Right lobe of liver (tissue), 6 donors: ENCODE data around the gene MTHFD1L. TPM values are rescaled to one million over a fixed set of nuclear protein-coding genes. Genes with fewer than 3 reads are reported as not detected.

Experiments
- ATAC-seq, 4 donors: fragments of 200-7000 bp; cut with Tn5 transposase; one replicate each; pipeline ENCODE4 v1.9.1; 2020; ENCODE audit warnings: mild to moderate bottlenecking in 4 of 4, moderate library complexity in 4 of 4
- DNase-seq, 3 donors: peaks; one replicate each; pipeline ENCODE4 v3.0.0-alpha.2; 2020
- H3K27ac ChIP-seq, 3 donors: fragments of 200-600 bp; one replicate each; pipeline ENCODE4 v1.8.0; 2022
- H3K27me3 ChIP-seq, 2 donors: fragments of 200-600 bp; one replicate each; pipeline ENCODE4 v1.8.0; 2022
- H3K36me3 ChIP-seq, 4 donors: fragments of 200-600 bp; sonication (generic) in 1 of 4; one replicate each; pipeline versions ENCODE4 v1.5.1 to v1.8.0; 2017 to 2022; ENCODE audit warnings: control low read depth in 1 of 4
- H3K4me1 ChIP-seq, 4 donors: fragments of 200-600 bp; sonication (generic) in 1 of 4; one replicate each; pipeline versions ENCODE4 v1.5.1 to v1.8.0; 2017 to 2022; ENCODE audit warnings: control low read depth in 1 of 4
- H3K4me3 ChIP-seq, 3 donors: fragments of 200-600 bp; one replicate each; pipeline ENCODE4 v1.8.0; 2022
- H3K9me3 ChIP-seq, 4 donors: fragments of 200-600 bp; sonication (generic) in 1 of 4; one replicate each; pipeline versions ENCODE4 v1.5.1 to v1.8.0; 2017 to 2022; ENCODE audit warnings: control low read depth in 1 of 4
- POLR2A ChIP-seq: fragments of 450-650 bp; IDR thresholded peaks from one replicate; pipeline ENCODE4 v1.6.1; 2017; ENCODE audit warnings: antibody characterized with exemption, mild to moderate bottlenecking
- WGBS: methylation state at CpG from one replicate; pipeline ENCODE4 v1.1.6; 2018; ENCODE audit warnings: low coverage, low lambda C conversion rate; ENCODE audit not compliant: insufficient coverage; ENCODE audit errors: missing lambda C conversion rate; 5-methylcytosine and 5-hydroxymethylcytosine counted together
- intact Hi-C, 2 donors: fragments of 100-400 bp; cut with DNase I; formaldehyde crosslinking; loops; one replicate each; pipeline versions ENCODE4 v1.11.2 to v1.14.1; 2022
- total RNA-seq, 6 experiments: library from RNA; depleted of rRNA in 2 of 6; stranded (reverse); fragments of >200 nt in 2 of 6; fragmentation: NEBNext Ultra II Directional in 3 of 6; extraction: Animal tissue kit (Norgen Biotek cat#: 25700) in 3 of 6; gene quantifications; one replicate each; pipeline versions ENCODE4 v1.1.0 to v1.2.4, GENCODE V29; 2016 to 2023
- TF ChIP-seq, protein P1 (sequence below), 4 donors: fragments of 200-600 bp in 3 of 4; fragments of 450-650 bp in 1 of 4; IDR thresholded peaks; one replicate each; pipeline versions ENCODE4 v1.5.1 to v1.8.0; 2016 to 2022; ENCODE audit warnings: antibody characterized with exemption in 4 of 4, mild to moderate bottlenecking in 2 of 4
- donor health status: DM: no; HTN: yes; CAD: no.
- donor health status: DM: no; HTN: no; CAD: no.
- donor health status: DM: no; HTN: no; CAD: no.
- donor health status: DM: no; HTN: yes; CAD: no.
- donor health status: DM: no; HTN: yes; CAD: no.

The MTHFD1L gene
- total RNA-seq, 6 experiments from 2014 or later: 1.7 to 11.5 (median 4.9) TPM

DNA sequence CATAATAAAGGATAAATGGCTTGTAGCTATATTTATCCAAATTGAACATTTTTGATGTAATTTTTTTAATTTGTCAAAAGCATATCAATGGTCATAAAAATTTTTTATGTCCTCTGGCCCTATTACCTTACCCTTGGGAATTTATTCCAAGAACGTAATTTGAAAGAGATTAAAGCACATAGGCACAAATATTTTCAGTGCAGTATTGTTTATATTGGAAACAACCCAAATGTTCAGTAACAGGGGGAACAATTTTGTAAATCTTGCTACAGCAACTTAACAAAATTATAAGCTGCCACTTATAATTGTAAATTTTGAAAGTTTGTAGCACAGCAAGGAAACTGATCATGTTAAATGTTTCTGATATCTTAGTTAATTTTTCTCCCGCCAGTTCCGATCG lies 142.4 kb downstream of the MTHFD1L start:
- H3K4me1 ChIP-seq: no peaks in the 10 kb centered on the region
- no peak for ATAC-seq
- H3K4me3 ChIP-seq: no peak overlapping the region
- intact Hi-C loops: no loop called here
- H3K27me3 ChIP-seq: no peaks in the 10 kb centered on the region
- no peak overlapping the region for H3K27ac ChIP-seq
- H3K36me3 ChIP-seq: no peaks in the 10 kb centered on the region
- WGBS: 83% methylated on average over 4 of the region's 4 CpGs
- no peak for DNase-seq
- no peaks in the 10 kb centered on the region for H3K9me3 ChIP-seq
- no peak for TF ChIP-seq POLR2A
- TF ChIP-seq, protein P1, sequence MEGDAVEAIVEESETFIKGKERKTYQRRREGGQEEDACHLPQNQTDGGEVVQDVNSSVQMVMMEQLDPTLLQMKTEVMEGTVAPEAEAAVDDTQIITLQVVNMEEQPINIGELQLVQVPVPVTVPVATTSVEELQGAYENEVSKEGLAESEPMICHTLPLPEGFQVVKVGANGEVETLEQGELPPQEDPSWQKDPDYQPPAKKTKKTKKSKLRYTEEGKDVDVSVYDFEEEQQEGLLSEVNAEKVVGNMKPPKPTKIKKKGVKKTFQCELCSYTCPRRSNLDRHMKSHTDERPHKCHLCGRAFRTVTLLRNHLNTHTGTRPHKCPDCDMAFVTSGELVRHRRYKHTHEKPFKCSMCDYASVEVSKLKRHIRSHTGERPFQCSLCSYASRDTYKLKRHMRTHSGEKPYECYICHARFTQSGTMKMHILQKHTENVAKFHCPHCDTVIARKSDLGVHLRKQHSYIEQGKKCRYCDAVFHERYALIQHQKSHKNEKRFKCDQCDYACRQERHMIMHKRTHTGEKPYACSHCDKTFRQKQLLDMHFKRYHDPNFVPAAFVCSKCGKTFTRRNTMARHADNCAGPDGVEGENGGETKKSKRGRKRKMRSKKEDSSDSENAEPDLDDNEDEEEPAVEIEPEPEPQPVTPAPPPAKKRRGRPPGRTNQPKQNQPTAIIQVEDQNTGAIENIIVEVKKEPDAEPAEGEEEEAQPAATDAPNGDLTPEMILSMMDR (IDR thresholded peaks at IDR 0.05): no peak

DNA sequence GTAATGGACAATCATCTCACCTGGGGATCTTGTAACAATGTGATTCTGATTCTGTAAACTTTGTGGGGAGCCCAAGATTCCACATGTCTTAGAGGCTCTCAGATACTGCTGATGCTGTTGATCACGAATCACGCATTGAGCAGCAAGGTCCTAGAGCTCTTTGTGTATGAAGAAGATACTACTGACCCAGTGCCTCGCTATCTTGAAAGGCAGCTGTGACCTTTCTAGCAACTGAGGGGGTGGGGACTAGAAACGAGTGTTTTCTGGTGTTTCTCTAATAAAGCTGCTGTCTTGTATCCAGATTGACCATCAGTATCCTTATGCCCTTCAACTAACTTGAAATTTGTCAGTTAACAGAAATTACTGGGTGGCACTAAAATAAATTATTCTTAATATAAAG lies 142.9 kb downstream of the MTHFD1L start:
- Histone ChIP-seq H3K36me3 (no peaks in the 10 kb centered on the region), H3K27ac (no peak overlapping the region), H3K4me1 (no peaks in the 10 kb centered on the region), H3K27me3 (no peaks in the 10 kb centered on the region), H3K4me3 (no peak overlapping the region), H3K9me3 (no peaks in the 10 kb centered on the region)
- ATAC-seq (no peak), DNase-seq (no peak)
- TF ChIP-seq, protein P1 (IDR thresholded peaks at IDR 0.05): no peak
- TF ChIP-seq POLR2A: no peak
- intact Hi-C loops: no loop called here
- WGBS: 90% methylated on average over 4 of the region's 4 CpGs

DNA sequence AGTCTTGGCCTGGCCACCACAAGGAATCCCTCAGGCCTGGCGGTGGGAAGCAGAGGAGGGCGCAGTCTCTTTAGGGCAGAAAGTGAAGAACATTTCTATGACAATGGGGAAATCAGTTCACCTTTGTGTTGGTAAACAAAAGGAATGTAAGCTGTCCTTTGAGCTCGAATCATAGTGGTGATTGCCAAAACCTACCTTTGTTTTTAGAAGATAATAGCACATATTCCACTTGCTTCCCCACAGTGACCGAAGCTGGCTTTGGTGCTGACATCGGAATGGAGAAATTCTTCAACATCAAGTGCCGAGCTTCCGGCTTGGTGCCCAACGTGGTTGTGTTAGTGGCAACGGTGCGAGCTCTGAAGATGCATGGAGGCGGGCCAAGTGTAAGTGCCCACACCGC lies 144.1 kb downstream of the MTHFD1L start:
- ATAC-seq (no peak), DNase-seq (no peak)
- H3K9me3 ChIP-seq: no peaks in the 10 kb centered on the region
- 86% methylated on average over 12 of the region's 12 CpGs for WGBS
- TF ChIP-seq, protein P1 (IDR thresholded peaks at IDR 0.05): no peak
- no peak for TF ChIP-seq POLR2A
- H3K4me1 ChIP-seq: peaks cover 0 to 2% (median 0%) of the 10 kb centered on the region in 4 donors
- no peak overlapping the region for H3K27ac ChIP-seq
- no peaks in the 10 kb centered on the region for H3K27me3 ChIP-seq
- intact Hi-C loops: no loop called here
- no peak overlapping the region for H3K4me3 ChIP-seq
- H3K36me3 ChIP-seq: no peaks in the 10 kb centered on the region

DNA sequence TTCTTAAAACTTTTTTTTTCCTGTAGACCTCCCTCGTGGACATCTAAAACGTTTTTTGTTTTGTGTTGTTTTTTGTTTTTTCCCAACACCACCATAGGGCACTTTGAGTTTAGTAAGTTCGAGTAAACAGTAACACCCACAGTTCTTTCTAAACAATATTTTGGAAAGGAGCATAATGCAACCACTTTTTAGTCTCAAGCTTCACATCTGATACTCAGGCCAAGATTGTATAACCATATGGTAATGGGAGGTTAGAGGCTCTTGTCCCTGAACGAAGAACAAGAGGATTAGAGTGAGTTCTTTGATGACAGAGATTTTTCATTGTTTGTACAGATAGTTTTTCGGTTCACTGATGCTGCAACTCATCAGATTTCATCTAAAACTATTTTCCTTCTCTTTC lies 144.6 kb downstream of the MTHFD1L start:
- ATAC-seq: no peak
- WGBS: 70% methylated on average over 5 of the region's 5 CpGs

More for the DNA sequence above, 144.6 kb downstream of the MTHFD1L start:
- DNase-seq: no peak
- Histone ChIP-seq H3K4me1 (peaks cover 0 to 2% (median 0%) of the 10 kb centered on the region in 4 donors), H3K27ac (no peak overlapping the region), H3K4me3 (no peak overlapping the region), H3K36me3 (no peaks in the 10 kb centered on the region), H3K9me3 (no peaks in the 10 kb centered on the region), H3K27me3 (no peaks in the 10 kb centered on the region)
- intact Hi-C loops: loop anchor here (5.0 to 10.0 kb wide), 3 partner anchors 115 to 317 kb away; no protein-coding TSS in a partner anchor
- TF ChIP-seq POLR2A: no peak
- TF ChIP-seq, protein P1 (IDR thresholded peaks at IDR 0.05): no peak
